Caco-2 (cell line): ENCODE data around the gene ATOH8. TPM values are rescaled to one million over a fixed set of nuclear protein-coding genes. Genes with fewer than 3 reads are reported as not detected.

Experiments used
- BruUV-seq: library from RNA; stranded (reverse); fragments of 400-500 nt; replicated peaks from 2 replicates; lab custom pipeline; 2021; lab: Mats Ljungman, UMichigan
- CTCF ChIA-PET: fragments of 300-600 bp; sonication (Branson Sonifier 250); formaldehyde crosslinking; loops from one replicate; lab custom pipeline; 2022; ENCODE audit warnings: antibody characterized with exemption; lab: Charles Lee
- POLR2A ChIA-PET: fragments of 300-600 bp; sonication (Branson Sonifier 250); formaldehyde crosslinking; loops from one replicate; lab custom pipeline; 2022; ENCODE audit warnings: antibody characterized with exemption; lab: Charles Lee
- DNase-seq, 2 experiments: peaks; one replicate each; pipeline versions ENCODE4 v3.0.0 to v3.0.0-alpha.2; 2020 to 2022
- H3K27me3 ChIP-seq: replicated peaks from 2 replicates; pipeline ENCODE4 v1.6.0; 2011; ENCODE audit warnings: low read length; ENCODE audit not compliant: control insufficient read depth, insufficient read depth
- H3K36me3 ChIP-seq: 2 replicates; pipeline ENCODE4 v1.5.1; 2011; ENCODE audit warnings: low read length; ENCODE audit not compliant: control insufficient read depth, insufficient read depth
- H3K4me1 ChIP-seq: fragments of 250-450 bp; sonication (Bioruptor Pico); 2 replicates; pipeline ENCODE4 v1.5.1; 2020; ENCODE audit warnings: mild to moderate bottlenecking
- H3K4me3 ChIP-seq: 2 replicates; pipeline ENCODE4 v1.5.1; 2011; ENCODE audit warnings: low read depth, mild to moderate bottlenecking, control low read depth, low read length
- H3K9me3 ChIP-seq: fragments of 250-450 bp; sonication (Bioruptor Pico); 2 replicates; pipeline ENCODE4 v1.5.1; 2020; ENCODE audit warnings: mild to moderate bottlenecking, moderate library complexity
- H3K27ac Mint-ChIP-seq: one replicate; pipeline ENCODE4 v1.8.0; 2022; ENCODE audit warnings: mixed read lengths; ENCODE audit not compliant: unreplicated experiment
- H3K27me3 Mint-ChIP-seq: one replicate; pipeline ENCODE4 v1.8.0; 2022; ENCODE audit warnings: mixed read lengths; ENCODE audit not compliant: insufficient read depth, unreplicated experiment
- H3K36me3 Mint-ChIP-seq: one replicate; pipeline ENCODE4 v1.8.0; 2022; ENCODE audit warnings: mild to moderate bottlenecking, mixed read lengths; ENCODE audit not compliant: insufficient read depth, unreplicated experiment
- H3K4me1 Mint-ChIP-seq: one replicate; pipeline ENCODE4 v1.8.0; 2022; ENCODE audit warnings: low read depth, mixed read lengths; ENCODE audit not compliant: unreplicated experiment
- H3K4me3 Mint-ChIP-seq: one replicate; pipeline ENCODE4 v1.8.0; 2022; ENCODE audit warnings: mild to moderate bottlenecking, moderate library complexity, mixed read lengths; ENCODE audit not compliant: unreplicated experiment
- H3K9me3 Mint-ChIP-seq: one replicate; pipeline ENCODE4 v1.8.0; 2022; ENCODE audit warnings: mixed read lengths; ENCODE audit not compliant: unreplicated experiment
- intact Hi-C: fragments of 100-400 bp; cut with micrococcal nuclease; formaldehyde crosslinking; loops from one replicate; pipeline ENCODE4 v1.10.0; 2022; ENCODE audit not compliant: unreplicated experiment
- total RNA-seq: library from RNA; stranded (reverse); gene quantifications from 2 replicates; pipeline ENCODE4 v1.2.3, GENCODE V29; 2022
- TF ChIP-seq, protein P1 (sequence below), 2 experiments: fragments of 200-600 bp in 1 of 2; IDR thresholded peaks; 1 replicate in 1 of 2; 2 replicates in 1 of 2; pipeline versions ENCODE4 v1.5.1 to v1.8.0; 2011 to 2022; ENCODE audit warnings: antibody characterized with exemption in 1 of 2, control low read depth in 1 of 2, inconsistent platforms in 1 of 2, low read depth in 1 of 2, low read length in 1 of 2, mild to moderate bottlenecking in 1 of 2, moderate library complexity in 1 of 2; ENCODE audit not compliant: insufficient read depth in 1 of 2, severe bottlenecking in 1 of 2, unreplicated experiment in 1 of 2

Gene ATOH8
- total RNA-seq, 1 experiment from 2014 or later = not detected

DNA sequence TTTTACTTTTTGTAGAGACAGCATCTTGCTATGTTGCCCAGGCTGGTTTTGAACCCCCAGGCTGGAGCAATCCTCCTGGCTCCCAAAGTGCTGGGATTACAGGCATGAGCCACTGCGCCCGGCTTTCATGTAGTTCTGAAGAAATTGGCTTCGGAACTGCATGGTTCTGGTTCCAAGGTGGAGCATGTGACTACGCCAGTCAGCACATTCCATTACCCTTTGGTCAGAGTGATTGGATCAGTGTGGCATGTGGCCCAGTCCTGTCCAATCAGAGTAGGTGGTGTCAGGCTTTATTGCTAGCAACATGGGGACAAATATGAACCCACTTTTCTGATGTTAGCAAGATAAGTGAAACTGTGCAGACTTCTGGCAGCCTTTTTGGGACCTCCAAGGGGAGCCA is 16.3 kb upstream of the ATOH8 start:
- Mint-ChIP-seq H3K27ac (no peak overlapping the region), H3K4me1 (no peaks in the 10 kb centered on the region), H3K4me3 (no peak overlapping the region), H3K36me3 (no peaks in the 10 kb centered on the region), H3K9me3 (no peaks in the 10 kb centered on the region), H3K27me3 (peaks cover 30% of the 10 kb centered on the region)
- no peaks in the 10 kb centered on the region for H3K9me3 ChIP-seq
- no peaks in the 10 kb centered on the region for H3K4me1 ChIP-seq
- H3K36me3 ChIP-seq = no peaks in the 10 kb centered on the region
- no peak for DNase-seq
- no peak overlapping the region for H3K4me3 ChIP-seq
- CTCF ChIA-PET = no interaction called here
- TF ChIP-seq, protein P1, sequence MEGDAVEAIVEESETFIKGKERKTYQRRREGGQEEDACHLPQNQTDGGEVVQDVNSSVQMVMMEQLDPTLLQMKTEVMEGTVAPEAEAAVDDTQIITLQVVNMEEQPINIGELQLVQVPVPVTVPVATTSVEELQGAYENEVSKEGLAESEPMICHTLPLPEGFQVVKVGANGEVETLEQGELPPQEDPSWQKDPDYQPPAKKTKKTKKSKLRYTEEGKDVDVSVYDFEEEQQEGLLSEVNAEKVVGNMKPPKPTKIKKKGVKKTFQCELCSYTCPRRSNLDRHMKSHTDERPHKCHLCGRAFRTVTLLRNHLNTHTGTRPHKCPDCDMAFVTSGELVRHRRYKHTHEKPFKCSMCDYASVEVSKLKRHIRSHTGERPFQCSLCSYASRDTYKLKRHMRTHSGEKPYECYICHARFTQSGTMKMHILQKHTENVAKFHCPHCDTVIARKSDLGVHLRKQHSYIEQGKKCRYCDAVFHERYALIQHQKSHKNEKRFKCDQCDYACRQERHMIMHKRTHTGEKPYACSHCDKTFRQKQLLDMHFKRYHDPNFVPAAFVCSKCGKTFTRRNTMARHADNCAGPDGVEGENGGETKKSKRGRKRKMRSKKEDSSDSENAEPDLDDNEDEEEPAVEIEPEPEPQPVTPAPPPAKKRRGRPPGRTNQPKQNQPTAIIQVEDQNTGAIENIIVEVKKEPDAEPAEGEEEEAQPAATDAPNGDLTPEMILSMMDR (IDR thresholded peaks at IDR 0.05; ENCODE audit: insufficient read depth in 1 of 2, low read depth in 1 of 2, low read length in 1 of 2, severe bottlenecking in 1 of 2, unreplicated experiment in 1 of 2) = no peak
- POLR2A ChIA-PET = no interaction called here
- intact Hi-C loops = no loop called here
- H3K27me3 ChIP-seq = peaks cover 5% of the 10 kb centered on the region
- no TSS peak for BruUV-seq

DNA sequence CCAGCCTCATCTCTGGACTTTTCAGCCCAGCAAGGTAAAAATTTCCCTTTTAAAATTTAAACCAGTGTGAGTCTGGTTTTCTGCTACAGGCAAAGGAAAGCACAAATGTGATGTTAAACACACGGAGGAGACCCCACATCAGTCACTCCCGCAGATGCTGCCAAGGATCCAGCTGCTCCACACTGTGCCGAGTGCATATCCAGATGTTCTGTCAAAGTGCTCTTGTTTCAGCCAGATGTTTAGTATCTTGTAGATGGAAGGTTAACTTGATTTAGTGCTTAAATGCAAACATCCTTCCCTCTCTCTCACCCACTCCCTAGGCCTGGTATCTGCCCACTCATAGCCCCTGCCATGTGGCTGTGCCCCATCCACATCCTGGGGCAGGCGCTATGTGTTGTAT is 15.8 kb upstream of the ATOH8 start:
- Histone ChIP-seq H3K9me3 (no peaks in the 10 kb centered on the region), H3K36me3 (no peaks in the 10 kb centered on the region), H3K4me1 (no peaks in the 10 kb centered on the region), H3K4me3 (no peak overlapping the region), H3K27me3 (peaks cover 5% of the 10 kb centered on the region)
- intact Hi-C loops = no loop called here
- DNase-seq = no peak
- Mint-ChIP-seq H3K27ac (no peak overlapping the region), H3K9me3 (no peaks in the 10 kb centered on the region), H3K36me3 (no peaks in the 10 kb centered on the region), H3K4me3 (no peak overlapping the region), H3K4me1 (no peaks in the 10 kb centered on the region), H3K27me3 (peaks cover 30% of the 10 kb centered on the region)
- TF ChIP-seq, protein P1 (IDR thresholded peaks at IDR 0.05; ENCODE audit: insufficient read depth in 1 of 2, low read depth in 1 of 2, low read length in 1 of 2, severe bottlenecking in 1 of 2, unreplicated experiment in 1 of 2) = no peak
- BruUV-seq = no TSS peak
- ChIA-PET CTCF (interaction anchor here (0.8 kb wide), 1 partner anchor 9 kb away, joined by 3 read pairs; no protein-coding TSS in a partner anchor), POLR2A (no interaction called here)

DNA sequence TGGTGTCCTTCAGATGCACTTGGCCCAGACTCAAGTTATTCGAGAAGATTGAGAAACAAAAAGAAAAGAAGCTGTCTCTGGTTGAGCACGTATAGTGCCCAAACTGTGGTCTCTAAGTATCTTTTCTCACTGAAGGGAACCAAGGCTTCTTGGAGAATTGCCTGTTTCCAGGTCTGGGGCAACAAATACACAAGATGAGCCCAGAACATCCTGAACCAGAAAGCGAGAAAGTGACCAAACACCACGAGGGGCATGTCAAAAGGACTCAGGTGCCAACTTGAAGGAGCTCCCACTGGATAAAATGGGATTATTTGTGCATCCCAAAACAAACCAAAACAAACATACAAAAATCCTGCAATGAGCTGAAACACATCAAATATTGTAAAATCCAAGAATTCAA is 13.6 kb upstream of the ATOH8 start:
- CTCF ChIA-PET = no interaction called here
- H3K36me3 ChIP-seq = no peaks in the 10 kb centered on the region
- Mint-ChIP-seq H3K4me1 (no peaks in the 10 kb centered on the region), H3K27me3 (peaks cover 37% of the 10 kb centered on the region), H3K4me3 (no peak overlapping the region), H3K36me3 (no peaks in the 10 kb centered on the region), H3K9me3 (no peaks in the 10 kb centered on the region), H3K27ac (no peak overlapping the region)
- POLR2A ChIA-PET = no interaction called here
- H3K9me3 ChIP-seq = no peaks in the 10 kb centered on the region
- H3K4me3 ChIP-seq = no peak overlapping the region
- peaks cover 5% of the 10 kb centered on the region for H3K27me3 ChIP-seq
- BruUV-seq = no TSS peak
- TF ChIP-seq, protein P1 (IDR thresholded peaks at IDR 0.05; ENCODE audit: insufficient read depth in 1 of 2, low read depth in 1 of 2, low read length in 1 of 2, severe bottlenecking in 1 of 2, unreplicated experiment in 1 of 2) = no peak
- intact Hi-C loops = no loop called here
- no peaks in the 10 kb centered on the region for H3K4me1 ChIP-seq
- DNase-seq = no peak
